NCI-H187 treated with DMSO at 0.1 percent for 48 hours (cell line): ENCODE data around the gene INHBE.
"Not testable (repeated sequence)": the region's sequence is repeated elsewhere in the genome, so short reads cannot be mapped to it uniquely, and the experiment has no call there.

ENCODE experiments used
- DNase-seq: peaks from one replicate; lab custom pipeline; 2025; lab: John Stamatoyannopoulos, UW

Gene INHBE

GRCh38 chr12:57498132-57498502 lies 43.0 kb downstream of the INHBE start:
- no peak for DNase-seq

- no peak for DNase-seq
Measured at GRCh38 chr12:57498571-57498970, 43.5 kb downstream of the INHBE start.

- DNase-seq: no peak
Measured at GRCh38 chr12:57500213-57500612, 45.1 kb downstream of the INHBE start.

- not testable (repeated sequence) for DNase-seq
Measured at GRCh38 chr12:57502311-57502969, 47.3 kb downstream of the INHBE start.

- DNase-seq: not testable (repeated sequence)
Measured at GRCh38 chr12:57506541-57506940, 51.4 kb downstream of the INHBE start.
